D341Med (cell line): ENCODE data around the gene CAMKMT.
"Not testable (repeated sequence)": the region's sequence is repeated elsewhere in the genome, so short reads cannot be mapped to it uniquely, and the experiment has no call there.

Experiments
- DNase-seq: peaks from one replicate; pipeline ENCODE4 v3.0.0; 2012; ENCODE audit warnings: low spot score

CAMKMT gene

GRCh38 chr2:44550561-44550960 lies 188.8 kb downstream of the CAMKMT start:
- no peak for DNase-seq

- no peak for DNase-seq
These were observed 189.8 kb downstream of the CAMKMT start for GRCh38 chr2:44551497-44551896.

GRCh38 chr2:44553456-44553855 lies 191.7 kb downstream of the CAMKMT start:
- no peak for DNase-seq

- no peak for DNase-seq
These were observed 194.0 kb downstream of the CAMKMT start for GRCh38 chr2:44555700-44556099.

- DNase-seq = no peak
These were observed 197.4 kb downstream of the CAMKMT start for GRCh38 chr2:44559108-44559507.

- no peak for DNase-seq
These were observed 198.6 kb downstream of the CAMKMT start for GRCh38 chr2:44560352-44560751.

GRCh38 chr2:44560941-44561340 lies 199.2 kb downstream of the CAMKMT start:
- DNase-seq = no peak

GRCh38 chr2:44562737-44563136 lies 201.0 kb downstream of the CAMKMT start:
- DNase-seq = no peak

GRCh38 chr2:44564752-44565151 lies 203.0 kb downstream of the CAMKMT start:
- DNase-seq = no peak

GRCh38 chr2:44566059-44566458 lies 204.3 kb downstream of the CAMKMT start:
- no peak for DNase-seq

GRCh38 chr2:44569491-44569890 lies 207.7 kb downstream of the CAMKMT start:
- DNase-seq = no peak

- DNase-seq = no peak
These were observed 208.5 kb downstream of the CAMKMT start for GRCh38 chr2:44570271-44570670.

GRCh38 chr2:44570777-44571176 lies 209.0 kb downstream of the CAMKMT start:
- no peak for DNase-seq

- no peak for DNase-seq
These were observed 210.6 kb downstream of the CAMKMT start for GRCh38 chr2:44572196-44572900.

- DNase-seq = no peak
These were observed 212.2 kb downstream of the CAMKMT start for GRCh38 chr2:44573996-44574395.

GRCh38 chr2:44578471-44579093 lies 216.8 kb downstream of the CAMKMT start:
- DNase-seq = no peak

GRCh38 chr2:44579115-44579836 lies 217.5 kb downstream of the CAMKMT start:
- DNase-seq = no peak

GRCh38 chr2:44579837-44580230 lies 218.1 kb downstream of the CAMKMT start:
- DNase-seq = no peak

GRCh38 chr2:44580875-44581515 lies 219.2 kb downstream of the CAMKMT start:
- no peak for DNase-seq

GRCh38 chr2:44582363-44583008 lies 220.7 kb downstream of the CAMKMT start:
- no peak for DNase-seq

- not testable (repeated sequence) for DNase-seq
These were observed 233.9 kb downstream of the CAMKMT start for GRCh38 chr2:44595615-44596014.
